Smooth muscle cell (in vitro differentiated cells): Measurements from ENCODE around the gene ARHGAP24. TPM values are rescaled to one million over a fixed set of nuclear protein-coding genes. Genes with fewer than 3 reads are reported as not detected.

Experiments used
- DNase-seq: peaks from one replicate; lab custom pipeline; 2025; ENCODE audit not compliant: unreplicated experiment; lab: John Stamatoyannopoulos, UW
- H2AFZ ChIP-seq: fragments of 200-600 bp; sonication (generic); 2 replicates; pipeline ENCODE4 v1.6.0; 2016; ENCODE audit warnings: antibody characterized with exemption, low read depth, mild to moderate bottlenecking
- H3F3A ChIP-seq: fragments of 200-600 bp; sonication (generic); 2 replicates; pipeline ENCODE4 v1.6.0; 2017; ENCODE audit warnings: antibody characterized with exemption, low read depth
- H3K27ac ChIP-seq: fragments of 200-600 bp; sonication (generic); 2 replicates; pipeline ENCODE4 v1.5.1; 2016; ENCODE audit warnings: low read depth, mild to moderate bottlenecking
- H3K27me3 ChIP-seq: fragments of 200-600 bp; sonication (generic); 2 replicates; pipeline ENCODE4 v1.6.1; 2016; ENCODE audit warnings: low read depth, mild to moderate bottlenecking
- H3K36me3 ChIP-seq: fragments of 200-600 bp; sonication (generic); 2 replicates; pipeline ENCODE4 v1.5.1; 2016; ENCODE audit warnings: low read depth
- H3K4me1 ChIP-seq: fragments of 200-600 bp; sonication (generic); 2 replicates; pipeline ENCODE4 v1.5.1; 2016; ENCODE audit warnings: low read depth
- H3K4me2 ChIP-seq: fragments of 200-600 bp; sonication (generic); 2 replicates; pipeline ENCODE4 v1.6.0; 2016; ENCODE audit warnings: mild to moderate bottlenecking
- H3K4me3 ChIP-seq: fragments of 200-600 bp; sonication (generic); 2 replicates; pipeline ENCODE4 v1.5.1; 2016; ENCODE audit warnings: mild to moderate bottlenecking
- H3K79me2 ChIP-seq: fragments of 200-600 bp; sonication (generic); 2 replicates; pipeline ENCODE4 v1.6.0; 2016; ENCODE audit warnings: low read depth, mild to moderate bottlenecking
- H3K9ac ChIP-seq: fragments of 200-600 bp; sonication (generic); 2 replicates; pipeline ENCODE4 v1.6.0; 2016; ENCODE audit warnings: low read depth
- H3K9me3 ChIP-seq: fragments of 200-600 bp; sonication (generic); replicated peaks from 2 replicates; pipeline ENCODE4 v1.5.1; 2016; ENCODE audit warnings: low read depth
- H4K20me1 ChIP-seq: fragments of 200-600 bp; sonication (generic); 2 replicates; pipeline ENCODE4 v1.6.0; 2016; ENCODE audit warnings: low read depth
- CTCF ChIP-seq: fragments of 200-600 bp; sonication (generic); IDR thresholded peaks from 2 replicates; pipeline ENCODE4 v1.5.1; 2017; ENCODE audit warnings: borderline replicate concordance, mild to moderate bottlenecking, antibody characterized with exemption; ENCODE audit not compliant: insufficient read depth, poor library complexity, severe bottlenecking
- WGBS: methylation state at CpG from one replicate; pipeline ENCODE4 v1.1.7; 2016; ENCODE audit warnings: low lambda C conversion rate; 5-methylcytosine and 5-hydroxymethylcytosine counted together
- polyA plus RNA-seq: library from polyadenylated mRNA; unstranded; fragments of >200 nt; fragmentation: Nextera tagmentation; extraction: Ambion mirVana; gene quantifications from 2 replicates; pipeline ENCODE4 v1.2.1, GENCODE V29; 2016
- total RNA-seq: library from RNA; depleted of rRNA; stranded (reverse); fragments of >200 nt; gene quantifications from 2 replicates; pipeline ENCODE4 v1.2.3, GENCODE V29; 2014

Gene ARHGAP24
- total and polyA plus RNA-seq, 2 experiments from 2014 or later = 4.9 to 18.2 TPM

- Histone ChIP-seq H3F3A (no peaks in the 10 kb centered on the region), H3K9ac (no peak overlapping the region), H2AFZ (no peak overlapping the region), H3K4me2 (no peak overlapping the region), H3K4me1 (no peaks in the 10 kb centered on the region), H3K27ac (no peak overlapping the region), H3K79me2 (no peaks in the 10 kb centered on the region), H4K20me1 (no peaks in the 10 kb centered on the region), H3K9me3 (no peaks in the 10 kb centered on the region), H3K4me3 (no peak overlapping the region), H3K27me3 (no peaks in the 10 kb centered on the region), H3K36me3 (no peaks in the 10 kb centered on the region)
- TF ChIP-seq CTCF = no peak
- 89% methylated on average over 6 of the region's 6 CpGs for WGBS
- DNase-seq = no peak
Observed at GRCh38 chr4:85939595-85939994, 464.6 kb downstream of the ARHGAP24 start.

- H3K36me3 ChIP-seq = no peaks in the 10 kb centered on the region
- no peak for TF ChIP-seq CTCF
- H3K4me1 ChIP-seq = no peaks in the 10 kb centered on the region
- H3K9me3 ChIP-seq = no peaks in the 10 kb centered on the region
- no peaks in the 10 kb centered on the region for H3K27me3 ChIP-seq
- no peak overlapping the region for H3K4me2 ChIP-seq
- no peak for DNase-seq
- H4K20me1 ChIP-seq = no peaks in the 10 kb centered on the region
- H3F3A ChIP-seq = no peaks in the 10 kb centered on the region
- H3K79me2 ChIP-seq = no peaks in the 10 kb centered on the region
- no peak overlapping the region for H2AFZ ChIP-seq
- no peak overlapping the region for H3K27ac ChIP-seq
- no peak overlapping the region for H3K4me3 ChIP-seq
- H3K9ac ChIP-seq = no peak overlapping the region
Observed at GRCh38 chr4:85940151-85940550, 465.2 kb downstream of the ARHGAP24 start.

- no peak for TF ChIP-seq CTCF
- Histone ChIP-seq H3F3A (no peaks in the 10 kb centered on the region), H2AFZ (no peak overlapping the region), H3K79me2 (no peaks in the 10 kb centered on the region), H3K4me3 (no peak overlapping the region), H3K27me3 (no peaks in the 10 kb centered on the region), H3K4me1 (no peaks in the 10 kb centered on the region), H3K27ac (no peak overlapping the region), H4K20me1 (no peaks in the 10 kb centered on the region), H3K4me2 (no peak overlapping the region), H3K36me3 (no peaks in the 10 kb centered on the region), H3K9ac (no peak overlapping the region), H3K9me3 (no peaks in the 10 kb centered on the region)
- DNase-seq = no peak
- WGBS = 88% methylated on average over 5 of the region's 5 CpGs
Observed at GRCh38 chr4:85942107-85942506, 467.2 kb downstream of the ARHGAP24 start.

GRCh38 chr4:85946821-85947220 is 471.9 kb downstream of the ARHGAP24 start:
- no peak for DNase-seq

More at GRCh38 chr4:85946821-85947220, 471.9 kb downstream of the ARHGAP24 start:
- H3K4me2 ChIP-seq = no peak overlapping the region
- TF ChIP-seq CTCF = no peak
- H3K9me3 ChIP-seq = no peaks in the 10 kb centered on the region
- H3K27ac ChIP-seq = no peak overlapping the region
- H3K27me3 ChIP-seq = no peaks in the 10 kb centered on the region
- H4K20me1 ChIP-seq = no peaks in the 10 kb centered on the region
- H2AFZ ChIP-seq = no peak overlapping the region
- H3F3A ChIP-seq = no peaks in the 10 kb centered on the region
- H3K79me2 ChIP-seq = no peaks in the 10 kb centered on the region
- no peaks in the 10 kb centered on the region for H3K4me1 ChIP-seq
- no peaks in the 10 kb centered on the region for H3K36me3 ChIP-seq
- no peak overlapping the region for H3K9ac ChIP-seq
- no peak overlapping the region for H3K4me3 ChIP-seq
